ENCODE measurements around the gene TCFL5.
A peak's percentile ranks its signal among the peaks of the same experiment; 100 is the strongest.

Gene TCFL5

DNA sequence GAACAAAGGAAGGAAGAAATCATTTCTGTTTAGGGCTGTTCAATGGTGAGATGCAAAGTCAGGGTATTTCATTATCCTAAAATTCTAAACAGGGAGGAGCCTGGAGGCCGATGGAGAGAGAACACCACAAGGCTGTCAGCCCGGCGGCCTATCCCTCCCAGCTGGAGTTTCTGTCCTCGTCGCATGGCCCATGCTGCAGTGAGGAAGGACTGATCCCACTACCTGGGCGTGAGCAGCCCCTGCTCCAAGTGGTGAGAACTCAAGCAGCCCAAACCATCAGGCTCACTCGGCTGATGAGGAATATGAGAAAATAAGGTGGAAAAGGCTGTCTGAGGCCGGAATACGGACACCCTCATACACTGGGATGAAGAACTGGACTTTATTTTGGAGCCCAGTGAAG lies 33.9 kb upstream of the TCFL5 start:
- no peak for DNase-seq

DNA sequence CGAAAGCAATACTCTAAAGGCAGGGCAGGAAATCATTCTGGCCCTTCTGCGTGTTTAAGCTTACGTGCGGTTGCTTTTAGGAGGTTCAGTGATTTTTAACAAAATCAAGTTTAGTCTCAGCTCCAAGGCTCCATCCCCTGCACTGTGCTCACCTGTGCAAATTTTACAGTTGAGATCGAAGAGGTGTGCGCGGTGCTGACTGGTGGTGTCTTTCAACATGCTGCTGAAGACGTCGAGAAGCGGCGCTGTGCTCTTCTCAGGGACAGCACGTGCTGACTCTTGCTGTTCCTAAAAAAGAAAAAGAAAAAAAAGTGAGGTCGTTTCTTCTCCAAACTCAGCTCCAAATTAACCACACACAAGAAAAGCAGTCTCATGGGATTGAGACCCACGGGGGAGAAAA lies 32.6 kb upstream of the TCFL5 start:
- DNase-seq: no peak

DNA sequence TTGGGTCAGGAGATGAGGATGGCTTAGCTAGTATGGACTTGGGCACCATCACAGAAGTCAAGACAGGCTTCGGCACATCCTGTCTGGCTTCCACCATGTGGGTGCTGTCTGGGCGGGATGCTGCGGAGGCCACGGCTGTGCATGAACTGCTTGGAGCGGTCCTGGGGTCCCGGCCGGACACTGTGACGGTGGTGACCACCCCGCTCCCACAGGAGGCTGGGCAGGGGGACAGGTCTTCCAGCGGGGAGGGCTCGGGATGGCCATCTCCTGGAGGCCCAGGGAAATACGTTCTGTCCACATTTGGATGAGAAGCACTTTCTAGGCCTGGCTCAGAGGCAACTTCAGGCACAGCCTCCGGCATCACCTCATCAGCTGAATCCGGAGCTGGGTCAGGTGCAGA lies 32.1 kb upstream of the TCFL5 start:
- DNase-seq: no peak

DNA sequence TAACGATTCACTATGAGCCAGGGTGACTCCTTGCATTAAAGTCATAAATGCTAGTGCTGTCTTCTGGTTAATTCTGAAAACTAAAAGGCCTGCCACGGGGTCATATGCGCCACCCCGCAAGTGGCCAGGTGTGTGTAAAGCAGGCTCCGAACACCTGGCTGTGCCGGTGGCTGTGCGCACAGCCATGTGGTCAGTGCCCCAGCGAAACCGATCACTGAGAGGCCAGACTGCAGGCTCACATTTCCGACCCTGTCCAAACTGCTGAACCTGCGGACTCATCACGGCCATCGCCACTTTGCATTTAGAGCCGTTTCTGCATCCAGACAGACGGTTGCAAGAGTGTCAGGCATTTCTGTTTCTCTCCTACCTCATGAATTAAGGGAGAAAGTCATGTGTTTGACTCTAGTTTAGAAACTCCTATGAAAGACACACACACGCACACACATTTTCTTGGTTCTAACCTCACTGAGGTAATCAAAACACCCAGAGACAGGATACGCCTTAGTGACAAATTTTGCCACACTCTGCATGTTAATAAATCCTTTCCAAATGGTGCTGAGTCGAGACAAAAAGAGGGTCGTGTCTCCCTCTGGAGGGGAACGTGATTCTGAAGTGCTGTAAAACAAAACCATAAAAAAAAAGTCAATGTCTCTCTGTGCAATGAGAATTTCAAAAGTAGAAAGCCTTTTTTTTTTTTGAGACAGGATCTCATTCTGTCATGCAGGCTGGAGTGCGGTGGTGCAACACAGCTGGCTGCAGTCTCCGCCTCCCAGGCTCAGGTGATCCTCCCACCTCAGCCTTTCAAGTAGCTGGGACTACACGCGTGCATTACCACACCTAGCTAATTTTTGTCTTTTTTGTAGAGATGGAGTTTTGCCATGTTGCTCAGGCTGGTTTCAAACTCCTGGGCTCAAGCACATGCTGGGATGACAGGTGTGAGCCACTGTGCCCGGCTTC lies 31.0 kb upstream of the TCFL5 start:
- DNase-seq: no peak

DNA sequence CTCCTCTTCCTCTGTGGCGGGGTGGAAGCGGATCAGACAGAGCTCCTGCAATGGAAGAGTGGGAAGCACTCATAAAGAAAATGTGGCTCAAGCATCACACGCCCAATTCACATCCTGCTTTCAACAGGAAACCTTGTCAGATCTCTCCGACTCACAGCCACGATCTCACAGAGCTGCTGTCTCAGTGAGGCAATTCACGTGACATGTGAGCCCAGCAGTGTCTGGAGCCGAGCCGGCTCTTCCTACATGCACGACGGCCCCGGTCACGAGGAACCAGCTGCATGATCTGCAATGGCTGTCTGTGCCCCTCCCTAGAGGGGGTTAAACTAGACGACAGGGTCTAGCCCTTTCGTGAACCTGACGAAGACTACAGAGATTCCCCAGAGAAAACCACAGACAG lies 29.5 kb upstream of the TCFL5 start:
- DNase-seq: peak; percentile 32

DNA sequence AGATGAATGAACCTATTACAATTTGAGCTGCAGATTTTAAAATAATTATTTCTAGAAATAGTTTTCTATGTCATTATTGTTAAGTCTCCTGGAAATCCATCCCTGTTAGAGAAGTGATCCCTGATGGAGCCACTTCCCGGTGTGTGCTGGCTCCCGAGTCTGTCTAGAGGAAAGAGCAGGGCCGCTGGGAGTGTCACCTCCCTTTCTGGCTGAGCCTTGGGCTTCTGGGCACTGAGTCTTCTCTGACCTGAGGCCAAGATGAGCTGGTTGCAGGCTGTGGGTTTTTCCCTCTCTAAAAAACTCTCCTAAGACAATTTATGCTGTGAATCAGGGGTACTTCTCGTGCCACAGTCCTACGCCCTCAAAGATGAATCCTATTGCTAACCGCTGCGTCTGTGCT lies 28.8 kb upstream of the TCFL5 start:
- DNase-seq: no peak

DNA sequence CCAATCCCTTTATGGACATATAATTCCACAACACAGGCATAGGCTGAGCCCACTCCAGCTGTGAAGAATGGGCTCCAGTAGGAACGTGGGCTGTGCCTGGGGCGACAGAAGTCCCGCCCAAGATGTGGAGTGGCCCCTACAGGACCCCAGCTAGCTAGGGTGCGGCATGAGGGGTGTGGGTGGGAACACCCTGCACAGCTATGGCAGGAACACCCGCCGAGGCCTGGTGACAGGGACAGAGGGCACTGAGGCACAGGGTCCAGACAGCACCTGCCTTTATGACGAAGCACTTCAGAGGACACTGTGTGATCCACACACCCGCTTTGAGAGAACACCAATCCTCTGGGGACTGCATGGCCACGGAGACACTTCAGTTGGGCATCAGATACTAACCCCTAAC lies 28.2 kb upstream of the TCFL5 start:
- no peak for DNase-seq

DNA sequence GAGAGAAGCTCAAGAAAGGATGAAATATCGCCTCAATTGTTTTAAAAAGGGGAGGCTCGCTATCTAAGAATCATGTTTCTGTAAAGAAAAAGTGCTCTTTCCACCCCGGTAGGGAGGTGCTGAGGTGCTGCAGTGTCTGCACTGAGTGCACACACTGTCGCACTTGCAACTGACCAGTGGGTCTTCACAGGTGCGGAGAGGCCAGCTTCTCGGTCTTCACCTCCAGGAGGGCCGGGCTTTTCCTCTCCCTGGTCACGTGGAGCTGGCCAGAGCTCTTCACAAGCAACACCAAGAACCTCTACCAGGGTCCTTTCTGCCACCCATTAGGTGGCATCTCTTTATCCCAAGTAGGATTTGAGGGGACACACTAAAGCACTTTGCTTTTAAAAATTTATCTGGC lies 27.8 kb upstream of the TCFL5 start:
- DNase-seq: no peak

DNA sequence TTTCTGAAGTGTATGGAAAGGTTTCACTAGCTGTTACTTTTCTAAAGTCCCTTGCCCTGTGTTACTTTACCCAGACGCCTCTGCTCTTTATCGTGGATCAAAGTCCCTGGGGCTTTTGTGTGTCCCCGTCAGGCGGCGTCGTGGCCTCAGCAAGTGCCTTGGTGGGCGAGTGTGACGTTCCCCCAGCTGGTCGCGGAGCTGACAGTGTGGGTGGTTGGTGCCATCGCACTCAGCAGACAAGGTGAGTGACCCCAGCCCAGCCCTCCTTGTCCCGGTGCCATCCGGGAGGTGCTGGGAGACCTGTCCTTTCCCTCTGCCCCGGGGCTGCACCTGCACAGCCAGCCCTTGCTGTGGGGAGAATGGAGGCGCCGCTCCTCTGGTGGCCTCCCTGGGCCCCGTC lies 27.3 kb upstream of the TCFL5 start:
- no peak for DNase-seq

DNA sequence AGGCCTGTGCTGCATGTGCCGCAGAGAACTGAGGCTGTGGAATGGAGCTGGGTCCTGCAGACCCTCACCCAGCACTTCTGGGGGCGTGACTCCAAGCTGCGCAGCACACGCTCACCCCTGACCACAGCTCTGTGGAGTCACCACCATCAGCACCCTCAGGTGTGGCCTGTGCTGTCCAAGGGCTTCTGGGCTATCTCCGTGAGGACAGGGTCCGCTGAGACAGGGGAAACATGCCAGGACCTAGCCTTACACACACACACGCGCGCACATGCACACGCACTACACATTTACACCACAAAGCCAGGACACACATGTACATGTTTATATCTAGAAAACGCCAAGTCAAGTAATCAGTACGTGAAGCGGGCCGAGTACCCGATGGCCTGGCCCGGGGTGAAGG lies 26.8 kb upstream of the TCFL5 start:
- no peak for DNase-seq

DNA sequence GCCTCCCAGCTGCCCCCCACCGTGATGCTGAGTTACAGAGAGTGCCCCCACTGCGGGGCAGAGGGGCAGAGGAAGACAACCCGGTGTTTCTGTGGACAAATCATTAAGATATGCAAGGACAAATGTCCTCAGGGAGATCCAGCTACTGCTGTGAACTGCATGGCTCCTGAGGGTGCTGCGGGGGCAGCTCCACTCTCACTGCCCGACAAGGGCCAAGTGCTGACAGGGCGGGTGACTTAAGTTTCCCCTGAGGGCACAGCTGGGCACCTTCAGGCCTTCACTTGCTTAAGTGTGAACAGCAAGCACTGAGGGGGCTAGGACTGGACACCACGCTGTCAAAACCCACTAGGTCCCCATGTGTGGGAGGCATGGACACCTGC lies 26.2 kb upstream of the TCFL5 start:
- no peak for DNase-seq

DNA sequence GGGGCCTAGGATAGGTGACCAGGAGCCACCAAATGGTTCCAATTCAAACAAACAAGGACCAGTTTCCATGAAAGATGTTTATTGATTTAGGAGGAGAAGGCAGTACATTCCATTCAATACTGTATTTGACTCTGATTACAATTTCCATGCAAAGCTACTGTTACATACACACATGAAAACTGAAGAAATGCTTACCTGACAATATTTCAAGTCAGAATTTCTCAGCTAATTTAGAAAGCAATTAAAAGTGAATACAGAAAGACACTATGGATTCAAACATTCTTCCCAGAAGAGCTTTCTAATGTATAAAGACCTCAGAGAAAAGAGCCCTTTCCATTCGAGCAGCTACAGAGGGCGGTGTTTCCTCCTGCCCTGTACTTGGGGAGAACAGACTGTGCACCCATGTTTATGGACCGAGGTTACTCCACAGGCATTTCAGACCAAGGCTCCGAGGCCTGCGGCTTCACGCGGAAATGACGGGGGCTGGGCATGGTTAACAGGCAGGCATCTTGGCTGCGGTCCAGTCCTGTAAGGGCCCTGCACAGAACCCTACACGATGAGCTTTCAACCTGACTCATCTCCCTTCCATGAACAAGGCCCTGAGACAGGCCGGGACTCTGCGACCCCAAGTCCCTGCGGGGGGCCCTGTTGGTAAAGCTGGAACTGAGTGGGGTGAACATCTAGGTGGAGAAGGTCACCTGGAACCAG lies 25.7 kb upstream of the TCFL5 start:
- DNase-seq: no peak

DNA sequence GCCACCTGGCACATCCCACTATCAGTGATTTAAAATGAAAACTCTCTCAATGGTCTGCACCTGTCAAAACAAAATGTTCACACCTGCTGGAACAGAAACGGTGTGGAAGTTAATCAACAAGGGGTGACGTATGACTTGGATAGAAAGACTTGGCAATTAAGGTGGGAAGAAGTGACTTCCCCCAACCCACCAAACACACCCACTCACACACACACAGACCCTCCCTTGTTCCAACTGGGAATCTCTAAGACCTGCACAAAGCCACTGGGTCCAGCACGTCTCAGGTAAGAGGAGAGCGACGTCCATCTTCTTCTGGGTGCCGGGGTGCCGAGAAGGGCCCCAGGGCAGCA lies 25.1 kb upstream of the TCFL5 start:
- DNase-seq: no peak

DNA sequence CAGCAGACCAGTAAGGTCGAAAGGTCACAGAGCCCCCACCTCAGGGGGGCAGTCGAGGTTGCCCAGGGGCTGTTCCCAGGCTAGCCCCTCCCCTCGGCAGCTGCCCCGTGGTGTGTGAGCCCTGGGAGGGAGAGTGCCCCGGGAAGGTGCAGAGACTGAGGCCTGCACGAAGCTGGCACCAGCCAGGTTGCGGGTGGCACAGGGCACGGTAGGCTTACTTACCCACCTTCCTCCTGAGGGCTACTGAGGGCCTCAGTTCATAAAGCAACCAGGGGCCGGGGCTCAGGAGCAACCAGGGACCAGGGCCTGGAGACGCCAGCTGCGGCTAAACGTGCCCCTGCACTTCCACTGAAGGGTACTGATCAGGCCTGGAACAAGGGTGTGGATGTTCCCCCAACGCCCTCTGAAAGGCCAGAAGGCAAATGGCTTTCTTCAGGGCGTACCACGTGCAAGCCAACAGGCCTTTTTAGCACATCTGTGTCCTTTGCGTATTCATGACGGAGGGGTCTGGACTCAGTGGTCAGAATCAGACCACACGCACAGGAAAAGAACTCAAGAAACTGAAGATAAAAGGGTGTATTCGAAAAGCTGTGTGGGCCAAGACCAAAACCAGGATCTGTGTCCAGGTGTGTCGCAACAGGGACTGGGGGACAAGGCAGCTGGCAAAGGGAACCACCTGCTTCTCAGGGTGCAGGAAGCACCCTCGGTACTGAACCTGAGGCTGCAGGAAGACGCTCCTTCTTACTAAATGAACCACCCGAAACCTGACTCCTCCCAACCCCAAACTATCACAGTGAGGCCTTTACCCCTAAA lies 24.5 kb upstream of the TCFL5 start:
- DNase-seq: no peak

DNA sequence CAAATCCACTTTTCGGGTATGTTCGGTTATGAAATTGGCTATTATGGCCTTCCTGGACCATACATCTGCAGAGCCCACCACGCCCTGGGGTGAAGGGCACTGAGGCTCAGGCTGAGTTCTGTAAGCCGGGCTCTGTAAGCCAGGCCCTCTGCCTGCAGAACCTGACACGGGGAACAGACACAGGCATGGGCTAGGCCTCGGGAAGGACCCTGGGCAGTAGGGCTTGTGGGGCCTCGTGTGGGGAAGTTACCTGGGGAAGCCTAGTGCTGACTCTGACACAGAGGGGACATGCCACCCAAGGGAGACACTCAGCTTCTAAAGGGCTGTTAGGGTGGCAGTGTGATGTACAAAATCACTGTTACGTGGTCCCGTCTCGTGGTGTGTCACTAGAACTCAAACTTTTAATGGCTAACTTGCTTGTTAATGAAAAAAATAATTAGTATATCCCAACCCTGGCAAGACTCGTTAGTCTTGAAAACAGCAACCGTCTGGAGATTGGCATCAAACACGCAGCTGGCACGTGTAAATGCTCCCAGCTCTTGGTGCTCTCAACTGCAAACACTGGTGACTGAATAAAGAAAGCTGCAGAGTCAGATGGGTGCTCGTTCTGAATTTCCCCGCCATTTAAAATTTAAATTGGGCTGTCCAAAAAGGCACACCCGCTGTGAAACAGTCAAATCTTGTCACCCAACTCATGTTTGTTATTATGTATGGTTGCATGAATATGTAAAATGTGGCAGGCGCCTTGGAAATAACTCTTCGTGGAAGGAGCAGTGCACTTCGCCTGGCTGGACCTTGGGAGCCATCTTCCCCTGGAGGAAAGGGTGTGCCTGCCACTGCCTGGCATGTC lies 23.6 kb upstream of the TCFL5 start:
- DNase-seq: no peak

DNA sequence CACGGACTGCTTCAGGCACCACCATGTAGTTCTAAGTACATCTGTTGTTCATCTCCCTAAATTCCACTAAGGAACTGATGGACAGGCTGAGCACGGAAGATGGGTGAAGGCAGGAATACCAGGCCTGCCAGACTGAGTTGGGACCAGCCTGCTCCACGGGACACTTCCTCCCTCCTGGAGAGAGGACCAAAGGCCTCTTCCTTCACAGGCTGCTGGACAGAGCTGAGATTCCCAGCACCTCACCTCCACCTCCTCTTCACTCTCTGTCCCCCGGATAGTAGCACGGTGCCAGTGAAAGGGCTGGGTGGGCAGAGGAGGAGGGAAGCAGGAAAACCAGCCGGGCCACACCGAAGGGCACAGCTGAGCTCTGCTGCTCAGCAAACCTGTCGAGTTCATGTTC lies 22.9 kb upstream of the TCFL5 start:
- DNase-seq: no peak

DNA sequence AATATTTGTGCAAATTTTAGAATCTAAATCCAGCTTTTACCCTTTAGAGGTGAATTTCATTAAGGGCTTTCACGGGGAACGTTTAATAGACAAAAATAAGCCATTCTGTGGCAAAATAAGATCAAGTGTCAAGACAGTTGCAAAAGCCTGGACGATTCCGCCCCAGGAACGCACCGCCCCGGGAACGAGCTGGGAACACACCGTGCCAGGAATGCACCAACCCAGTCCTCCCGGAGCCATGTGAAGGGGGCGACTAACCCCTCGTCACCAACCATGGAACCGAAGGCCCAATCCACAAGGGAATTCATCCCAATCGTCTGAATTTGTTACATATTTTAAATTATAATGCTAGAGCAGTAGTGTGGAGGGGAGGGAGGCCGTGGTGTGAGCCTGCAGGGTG lies 20.8 kb upstream of the TCFL5 start:
- DNase-seq: no peak

DNA sequence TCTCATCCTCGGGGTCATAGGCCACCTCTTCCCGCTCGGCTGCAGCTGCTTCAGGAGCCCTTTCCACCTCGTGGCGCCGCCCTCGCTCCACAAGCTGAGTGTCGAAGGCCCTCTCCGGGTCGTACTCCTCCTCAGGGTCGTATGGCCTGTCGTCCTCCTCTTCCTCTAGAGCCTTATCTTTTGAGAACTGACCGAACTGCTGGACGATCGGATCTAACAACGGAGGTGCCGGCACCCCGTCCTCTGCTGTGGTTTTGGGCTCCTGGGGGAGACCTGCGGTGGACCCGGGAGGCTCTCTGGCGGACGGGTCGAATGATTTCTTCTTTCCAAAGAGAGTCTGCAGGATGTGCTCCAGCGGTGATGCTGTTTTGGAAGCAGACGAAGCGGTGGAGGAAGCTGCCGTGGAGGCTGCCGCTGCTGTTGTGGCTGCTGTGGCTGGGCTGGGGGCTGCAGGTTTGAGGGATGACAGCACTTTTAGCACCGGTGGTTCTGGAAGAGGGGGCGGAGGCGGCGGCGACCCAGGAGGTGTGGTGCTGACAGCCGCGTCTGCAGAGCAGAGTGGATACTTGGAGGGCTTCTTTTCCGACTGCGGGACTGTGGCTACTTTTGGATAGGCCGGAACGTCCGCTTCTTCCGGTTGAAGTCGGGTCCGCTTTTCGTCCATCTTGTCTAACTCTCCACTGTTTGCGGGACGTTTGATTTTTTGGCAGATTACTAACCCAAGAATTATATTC lies 20.2 kb upstream of the TCFL5 start:
- DNase-seq: no peak

DNA sequence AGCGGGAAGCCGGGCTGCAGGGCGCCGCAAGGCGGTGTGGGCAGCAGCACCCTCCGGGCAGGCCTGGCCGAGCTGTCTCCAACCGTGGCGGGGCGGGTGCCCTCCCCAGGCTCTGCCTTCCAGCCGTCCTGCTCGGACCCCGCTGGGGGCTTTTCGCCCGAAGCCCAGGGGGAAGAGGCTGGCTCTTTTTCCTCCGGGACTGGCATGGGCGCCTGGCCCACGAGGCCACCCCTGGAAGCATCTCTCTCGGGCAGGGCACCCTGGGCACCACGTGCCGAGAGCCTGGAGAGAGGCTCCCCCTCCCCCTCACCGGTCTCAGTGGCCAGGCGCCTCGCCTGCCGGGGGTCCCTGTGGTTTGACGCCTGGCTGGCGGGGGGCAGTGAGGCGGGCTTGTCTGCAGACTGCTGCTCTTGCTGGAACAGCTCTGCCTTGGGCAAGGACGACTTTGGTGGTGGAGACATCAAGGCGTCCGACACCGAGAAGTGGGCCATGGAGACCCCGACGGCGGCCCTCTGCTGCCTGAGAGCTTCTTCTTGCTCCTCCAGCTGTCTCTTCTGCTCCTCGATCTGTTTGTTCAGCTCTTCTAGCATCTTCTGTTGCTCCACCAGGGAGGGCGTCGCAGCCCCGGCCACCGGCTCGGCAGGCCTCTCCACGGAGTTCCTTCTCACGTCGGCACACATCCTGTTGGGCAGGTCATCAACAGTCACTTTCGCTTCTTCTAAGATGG lies 19.5 kb upstream of the TCFL5 start:
- DNase-seq: no peak

DNA sequence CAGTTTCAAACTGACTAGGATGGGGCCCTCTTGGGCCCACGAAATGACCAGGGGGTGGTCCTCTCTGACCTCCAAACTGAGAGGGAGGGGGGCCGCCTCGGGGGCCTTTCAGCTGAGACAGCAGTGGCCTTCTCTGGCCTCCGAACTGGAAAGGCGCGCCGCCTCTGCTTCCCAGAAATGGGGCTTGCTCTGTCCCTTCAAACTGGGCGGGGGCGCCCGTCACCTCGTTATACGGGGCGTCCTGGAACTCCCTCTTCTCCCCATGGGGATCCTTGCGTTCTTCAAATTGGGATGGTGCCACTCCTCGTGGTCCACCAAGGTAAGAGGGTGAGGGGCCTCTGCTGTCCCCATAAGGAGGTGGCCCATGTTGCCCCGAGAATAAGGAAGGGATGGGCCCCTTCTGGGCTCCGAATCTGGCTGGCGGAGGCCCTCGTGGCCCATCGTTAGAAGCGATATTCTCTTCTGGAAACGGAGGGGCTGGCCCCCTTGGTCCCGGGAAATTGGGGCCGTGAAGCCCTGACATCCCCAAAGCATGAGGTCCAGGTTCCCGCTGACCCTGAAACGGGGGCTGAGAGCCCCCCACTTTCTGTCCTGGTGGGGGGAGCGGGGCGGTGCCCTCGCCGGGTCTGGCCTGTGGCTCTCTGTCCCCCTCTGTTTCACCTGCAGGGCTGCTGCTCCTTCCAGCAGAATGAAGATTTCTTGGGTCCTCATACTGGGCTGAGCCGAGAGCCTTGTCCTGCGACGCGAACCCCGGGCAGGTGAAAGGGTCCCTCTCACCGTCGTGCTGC lies 18.7 kb upstream of the TCFL5 start:
- no peak for DNase-seq
